Right atrium auricular region (tissue), 2 donors: Measurements from ENCODE around the gene CSRP1. TPM values are rescaled to one million over a fixed set of nuclear protein-coding genes. Genes with fewer than 3 reads are reported as not detected.
A peak's percentile ranks its signal among the peaks of the same experiment; 100 is the strongest.

Source experiments
- DNase-seq: peaks from one replicate; pipeline ENCODE4 v3.0.0-alpha.2; 2019; ENCODE audit warnings: low spot score
- H3K27ac ChIP-seq, 2 donors: fragments of 200-600 bp; sonication (generic); 1 replicate in 1 of 2; 2 replicates in 1 of 2; pipeline ENCODE4 v1.5.1; 2016 to 2019
- H3K27me3 ChIP-seq, 2 donors: fragments of 200-600 bp; sonication (generic); one replicate each; pipeline versions ENCODE4 v1.5.1 to v1.6.0; 2017 to 2019
- H3K36me3 ChIP-seq: fragments of 200-600 bp; sonication (generic); one replicate; pipeline ENCODE4 v1.5.1; 2016
- H3K4me1 ChIP-seq, 2 donors: fragments of 200-600 bp; sonication (generic); one replicate each; pipeline versions ENCODE4 v1.5.1 to v1.6.0; 2017 to 2019
- H3K4me3 ChIP-seq, 2 donors: fragments of 200-600 bp; sonication (generic); 1 replicate in 1 of 2; 2 replicates in 1 of 2; pipeline ENCODE4 v1.5.1; 2017 to 2019; ENCODE audit warnings: mild to moderate bottlenecking in 1 of 2, moderate library complexity in 1 of 2
- H3K9me3 ChIP-seq, 2 donors: fragments of 200-600 bp; sonication (generic); one replicate each; pipeline ENCODE4 v1.5.1; 2019
- total RNA-seq, 2 donors: library from RNA; depleted of rRNA; stranded (reverse); fragments of >200 nt; gene quantifications; one replicate each; pipeline ENCODE4 v1.1.0, GENCODE V29; 2016
- TF ChIP-seq, protein P1 (sequence below), 2 donors: fragments of 200-600 bp; sonication (generic); IDR thresholded peaks; one replicate each; pipeline ENCODE4 v1.5.1; 2019; ENCODE audit warnings: antibody characterized with exemption in 2 of 2

CSRP1 gene
- total RNA-seq, 2 donors from 2014 or later = 138 to 719 TPM

- H3K27me3 ChIP-seq = no peaks in the 10 kb centered on the region
- H3K4me3 ChIP-seq = no peak overlapping the region
- no peak for DNase-seq
- H3K4me1 ChIP-seq = peaks cover 0 to 78% of the 10 kb centered on the region in 2 donors
- peak overlapping the region; percentile 3 to 54 for H3K27ac ChIP-seq
- peaks cover 62% of the 10 kb centered on the region for H3K36me3 ChIP-seq
- H3K9me3 ChIP-seq = no peaks in the 10 kb centered on the region
- TF ChIP-seq, protein P1, sequence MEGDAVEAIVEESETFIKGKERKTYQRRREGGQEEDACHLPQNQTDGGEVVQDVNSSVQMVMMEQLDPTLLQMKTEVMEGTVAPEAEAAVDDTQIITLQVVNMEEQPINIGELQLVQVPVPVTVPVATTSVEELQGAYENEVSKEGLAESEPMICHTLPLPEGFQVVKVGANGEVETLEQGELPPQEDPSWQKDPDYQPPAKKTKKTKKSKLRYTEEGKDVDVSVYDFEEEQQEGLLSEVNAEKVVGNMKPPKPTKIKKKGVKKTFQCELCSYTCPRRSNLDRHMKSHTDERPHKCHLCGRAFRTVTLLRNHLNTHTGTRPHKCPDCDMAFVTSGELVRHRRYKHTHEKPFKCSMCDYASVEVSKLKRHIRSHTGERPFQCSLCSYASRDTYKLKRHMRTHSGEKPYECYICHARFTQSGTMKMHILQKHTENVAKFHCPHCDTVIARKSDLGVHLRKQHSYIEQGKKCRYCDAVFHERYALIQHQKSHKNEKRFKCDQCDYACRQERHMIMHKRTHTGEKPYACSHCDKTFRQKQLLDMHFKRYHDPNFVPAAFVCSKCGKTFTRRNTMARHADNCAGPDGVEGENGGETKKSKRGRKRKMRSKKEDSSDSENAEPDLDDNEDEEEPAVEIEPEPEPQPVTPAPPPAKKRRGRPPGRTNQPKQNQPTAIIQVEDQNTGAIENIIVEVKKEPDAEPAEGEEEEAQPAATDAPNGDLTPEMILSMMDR (IDR thresholded peaks at IDR 0.05) = no peak
Observed at GRCh38 chr1:201489643-201490261, 17.2 kb downstream of the CSRP1 start.

GRCh38 chr1:201488830-201489589 lies 17.9 kb downstream of the CSRP1 start:
- Histone ChIP-seq H3K4me1 (peaks cover 0 to 71% of the 10 kb centered on the region in 2 donors), H3K27me3 (no peaks in the 10 kb centered on the region), H3K36me3 (peaks cover 62% of the 10 kb centered on the region), H3K27ac (peak overlapping the region; percentile 3 to 54), H3K9me3 (no peaks in the 10 kb centered on the region), H3K4me3 (no peak overlapping the region)
- TF ChIP-seq, protein P1 (IDR thresholded peaks at IDR 0.05) = no peak
- no peak for DNase-seq

DNA sequence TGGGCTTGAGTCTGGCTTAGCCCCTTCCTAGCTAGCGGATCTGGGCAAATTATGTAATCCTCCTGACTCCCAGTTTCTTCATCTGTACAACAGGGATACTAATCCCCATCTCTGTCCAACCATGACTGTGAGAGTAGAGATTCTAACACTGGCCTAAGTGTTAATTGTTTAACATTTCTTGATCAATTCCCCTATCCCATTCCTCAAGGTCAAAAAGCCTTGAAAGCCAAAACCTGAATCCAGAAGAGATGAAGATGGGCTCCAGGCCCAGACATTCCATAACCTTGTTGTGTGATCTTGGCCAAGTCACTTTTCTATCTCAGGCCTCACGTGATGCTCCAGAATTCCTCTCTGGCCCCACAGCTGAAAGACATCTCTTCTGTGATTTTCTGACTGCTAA lies 19.2 kb downstream of the CSRP1 start:
- TF ChIP-seq, protein P1 (IDR thresholded peaks at IDR 0.05) = no peak
- Histone ChIP-seq H3K4me3 (no peak overlapping the region), H3K9me3 (no peaks in the 10 kb centered on the region), H3K4me1 (peaks cover 0 to 58% of the 10 kb centered on the region in 2 donors), H3K36me3 (peaks cover 64% of the 10 kb centered on the region), H3K27ac (no peak overlapping the region), H3K27me3 (no peaks in the 10 kb centered on the region)
- DNase-seq = no peak

DNA sequence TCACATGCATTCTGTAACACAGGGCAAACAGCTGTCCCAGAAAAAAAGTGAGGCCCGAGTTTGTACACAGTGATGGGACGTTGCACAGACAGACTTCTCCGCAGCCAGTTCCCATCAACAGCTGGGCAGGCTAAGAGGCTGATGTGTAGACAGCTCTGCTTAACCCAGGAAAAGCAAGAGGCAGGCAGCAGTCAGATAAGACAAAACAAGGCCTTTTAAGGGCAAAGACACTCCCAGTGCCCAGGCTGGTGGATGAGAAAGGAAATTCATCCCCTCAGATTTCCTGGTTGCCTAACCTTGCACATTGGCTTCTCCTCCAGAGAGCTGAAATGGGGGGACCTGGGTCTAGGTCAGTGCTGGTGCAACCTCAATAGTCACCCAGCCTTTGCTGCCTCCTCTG lies 20.7 kb downstream of the CSRP1 start:
- TF ChIP-seq, protein P1 (IDR thresholded peaks at IDR 0.05) = no peak
- Histone ChIP-seq H3K4me3 (no peak overlapping the region), H3K27me3 (no peaks in the 10 kb centered on the region), H3K4me1 (peaks cover 0 to 59% of the 10 kb centered on the region in 2 donors), H3K36me3 (peaks cover 61% of the 10 kb centered on the region), H3K27ac (peak overlapping the region; percentile 26 to 43), H3K9me3 (no peaks in the 10 kb centered on the region)
- DNase-seq = no peak

GRCh38 chr1:201485184-201485774 lies 21.6 kb downstream of the CSRP1 start:
- DNase-seq = no peak
- TF ChIP-seq, protein P1 (IDR thresholded peaks at IDR 0.05) = no peak
- Histone ChIP-seq H3K9me3 (no peaks in the 10 kb centered on the region), H3K4me3 (no peak overlapping the region), H3K4me1 (peaks cover 0 to 59% of the 10 kb centered on the region in 2 donors), H3K36me3 (peaks cover 61% of the 10 kb centered on the region), H3K27ac (peak overlapping the region; percentile 26 to 43), H3K27me3 (no peaks in the 10 kb centered on the region)
